Large intestine (tissue), 12 donors: ENCODE results near the gene S1PR3. TPM values are rescaled to one million over a fixed set of nuclear protein-coding genes. Genes with fewer than 3 reads are reported as not detected.
"Not testable (repeated sequence)": the region's sequence is repeated elsewhere in the genome, so short reads cannot be mapped to it uniquely, and the experiment has no call there.

Experiments used
- DNase-seq, 2 donors: peaks; one replicate each; pipeline versions ENCODE4 v3.0.0 to v3.0.0-alpha.2; 2013
- H3K27ac ChIP-seq: one replicate; pipeline ENCODE4 v1.5.1; 2013; ENCODE audit warnings: low read length
- H3K27me3 ChIP-seq: 2 replicates; pipeline ENCODE4 v1.6.1; 2013; ENCODE audit warnings: low read length; ENCODE audit not compliant: control insufficient read depth, insufficient read depth
- H3K36me3 ChIP-seq: 2 replicates; pipeline ENCODE4 v1.6.1; 2013; ENCODE audit warnings: low read length; ENCODE audit not compliant: control insufficient read depth, insufficient read depth
- H3K4me1 ChIP-seq: one replicate; pipeline ENCODE4 v1.6.1; 2013; ENCODE audit warnings: low read length; ENCODE audit not compliant: control insufficient read depth, insufficient read depth
- H3K4me3 ChIP-seq: one replicate; pipeline ENCODE4 v1.5.1; 2013; ENCODE audit warnings: low read length
- H3K9me3 ChIP-seq: one replicate; pipeline ENCODE4 v1.6.1; 2013; ENCODE audit warnings: mild to moderate bottlenecking, low read depth, low read length, moderate library complexity; ENCODE audit not compliant: control insufficient read depth
- WGBS: methylation state at CpG from one replicate; pipeline ENCODE4 v1.1.5; 2013; ENCODE audit warnings: low lambda C conversion rate; ENCODE audit not compliant: insufficient coverage; 5-methylcytosine and 5-hydroxymethylcytosine counted together
- long read RNA-seq, 11 donors: transcript quantifications; one replicate each; lab custom pipeline, GENCODE V29; 2026
- polyA plus RNA-seq: library from polyadenylated mRNA; unstranded; fragments of 120-200 nt; gene quantifications from one replicate; pipeline ENCODE4 v1.2.1, GENCODE V29; 2013

Gene S1PR3
- 10.4 TPM for polyA plus RNA-seq
- long read RNA-seq, donor 1, full-length matches to known transcripts: 9 of 9 reads
- long read RNA-seq, donor 1, partial matches to known transcripts: 0 of 9 reads
- long read RNA-seq, donor 1, other reads (novel, unspliced or antisense): 0 of 9 reads
- long read RNA-seq, donor 2, full-length matches to known transcripts: 10 of 10 reads
- long read RNA-seq, donor 2, partial matches to known transcripts: 0 of 10 reads
- long read RNA-seq, donor 2, other reads (novel, unspliced or antisense): 0 of 10 reads
- long read RNA-seq, donor 3: 0 reads
- long read RNA-seq, donor 4: 0 reads
- long read RNA-seq, donor 5, full-length matches to known transcripts: 7 of 7 reads
- long read RNA-seq, donor 5, partial matches to known transcripts: 0 of 7 reads
- long read RNA-seq, donor 5, other reads (novel, unspliced or antisense): 0 of 7 reads
- long read RNA-seq, donor 6, full-length matches to known transcripts: 13 of 13 reads
- long read RNA-seq, donor 6, partial matches to known transcripts: 0 of 13 reads
- long read RNA-seq, donor 6, other reads (novel, unspliced or antisense): 0 of 13 reads
- long read RNA-seq, donor 7, full-length matches to known transcripts: 12 of 12 reads
- long read RNA-seq, donor 7, partial matches to known transcripts: 0 of 12 reads
- long read RNA-seq, donor 7, other reads (novel, unspliced or antisense): 0 of 12 reads
- long read RNA-seq, donor 8, full-length matches to known transcripts: 7 of 7 reads
- long read RNA-seq, donor 8, partial matches to known transcripts: 0 of 7 reads
- long read RNA-seq, donor 8, other reads (novel, unspliced or antisense): 0 of 7 reads
- long read RNA-seq, donor 9, full-length matches to known transcripts: 4 of 4 reads
- long read RNA-seq, donor 9, partial matches to known transcripts: 0 of 4 reads
- long read RNA-seq, donor 9, other reads (novel, unspliced or antisense): 0 of 4 reads
- long read RNA-seq, donor 10, full-length matches to known transcripts: 7 of 7 reads
- long read RNA-seq, donor 10, partial matches to known transcripts: 0 of 7 reads
- long read RNA-seq, donor 10, other reads (novel, unspliced or antisense): 0 of 7 reads
- long read RNA-seq, donor 11, full-length matches to known transcripts: 12 of 12 reads
- long read RNA-seq, donor 11, partial matches to known transcripts: 0 of 12 reads
- long read RNA-seq, donor 11, other reads (novel, unspliced or antisense): 0 of 12 reads

DNA sequence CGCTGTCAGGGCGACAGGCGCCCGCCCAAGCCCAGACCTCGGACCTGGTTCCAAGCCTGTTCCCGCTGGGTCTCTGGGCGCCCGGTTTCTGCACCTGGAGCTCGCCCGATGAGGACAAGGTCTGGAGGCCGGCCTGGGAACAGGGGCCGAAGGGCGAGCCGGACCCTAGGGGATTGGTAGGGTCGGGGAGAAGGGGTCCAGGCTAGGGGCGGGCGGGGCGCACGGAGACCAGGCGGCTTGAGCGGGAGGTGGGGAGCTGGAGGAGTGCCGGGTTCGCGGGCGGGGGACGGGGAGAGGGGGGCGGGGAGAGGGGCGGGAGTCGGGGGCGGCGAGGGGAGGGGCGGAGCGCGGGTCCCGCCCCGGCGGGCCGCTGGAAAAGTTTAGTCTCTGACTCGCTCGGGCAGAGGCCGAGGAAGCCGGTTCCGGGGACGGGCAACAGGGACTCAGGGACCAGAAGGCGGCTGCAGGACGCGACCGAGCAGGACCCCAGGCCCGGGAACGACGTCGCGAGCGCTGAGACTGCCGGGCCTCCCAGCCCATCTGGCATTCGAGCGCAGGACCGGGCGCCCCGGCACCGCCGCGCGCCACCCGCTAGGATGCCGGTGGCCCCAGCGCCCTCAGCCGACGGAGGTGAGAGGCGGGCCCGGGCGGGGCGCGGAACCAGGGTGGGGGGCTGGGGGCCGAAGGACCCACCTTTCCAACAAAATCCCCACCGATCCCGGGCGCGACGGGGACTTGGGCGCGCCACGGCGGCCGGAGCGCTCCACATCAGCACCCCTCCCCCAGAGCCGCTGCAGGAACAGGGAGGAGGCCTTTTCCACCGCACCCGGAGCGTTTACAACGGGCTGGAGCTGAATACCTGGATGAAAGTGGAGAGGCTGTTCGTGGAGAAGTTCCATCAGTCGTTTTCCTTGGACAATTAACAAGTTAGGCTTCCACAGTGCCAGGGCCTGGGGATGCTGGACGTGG, at the start of gene S1PR3:
Gene S1PR3 (plus strand): TSS at position 403 of the 969 bp plus-strand sequence. CDS start 9,733 bp downstream, outside the sequence.
- no peaks in the 10 kb centered on the region for H3K9me3 ChIP-seq
- peaks cover 30% of the 10 kb centered on the region for H3K27me3 ChIP-seq
- peak in 1 of 2 donors; percentile 54 for DNase-seq
- H3K36me3 ChIP-seq: no peaks in the 10 kb centered on the region
- no CpG with 5 or more reads among the region's 94 CpGs for WGBS
- peaks cover 5% of the 10 kb centered on the region for H3K4me1 ChIP-seq
- H3K4me3 ChIP-seq: peak within 1 kb of the TSS; percentile 52
- H3K27ac ChIP-seq: no peak within 1 kb of the TSS

DNA sequence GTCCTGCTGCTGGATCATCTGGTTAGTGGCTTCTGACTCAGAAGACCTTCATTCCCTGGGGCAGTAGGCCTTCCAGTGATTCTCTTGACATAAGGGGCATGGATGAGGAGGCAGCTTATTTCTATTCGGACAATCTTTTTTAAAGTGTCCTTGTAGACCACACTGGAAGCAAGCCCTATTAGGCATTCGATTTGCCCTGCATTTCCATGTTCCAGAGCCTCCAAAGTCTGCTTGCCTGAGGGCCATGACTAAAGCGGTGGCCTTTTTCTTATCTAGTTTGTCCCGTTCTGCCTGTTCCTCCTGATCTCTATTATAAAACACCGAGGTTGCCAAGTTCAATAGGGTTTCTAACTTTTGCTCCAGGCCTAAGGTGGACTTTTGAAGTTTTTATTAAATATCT, 49.7 kb upstream of the S1PR3 start:
- not testable (repeated sequence) for H3K9me3 ChIP-seq, H3K4me1 ChIP-seq, H3K27me3 ChIP-seq, H3K4me3 ChIP-seq, H3K27ac ChIP-seq, H3K36me3 ChIP-seq
- no CpG with 5 or more reads among the region's 5 CpGs for WGBS
- DNase-seq: peak; percentile 26 to 73

DNA sequence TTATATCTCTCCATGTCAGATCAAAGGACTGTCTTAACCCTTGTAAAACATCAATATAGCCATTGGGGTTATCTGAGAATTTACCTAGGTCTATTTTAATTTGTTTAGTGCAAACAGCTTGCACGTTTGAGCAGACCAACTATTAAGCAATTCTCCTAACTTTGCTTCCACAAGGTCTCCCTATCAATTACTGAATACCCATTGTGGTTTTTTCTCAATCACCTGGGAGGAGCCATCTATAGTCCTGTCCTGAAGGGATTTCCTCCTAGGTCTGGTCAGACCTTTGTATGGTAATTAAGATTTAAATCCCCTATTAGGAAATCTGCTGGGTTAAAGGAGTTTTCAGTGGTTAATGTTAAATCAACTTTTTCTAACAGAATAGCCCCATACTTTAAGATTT, 48.9 kb upstream of the S1PR3 start:
- H3K4me3 ChIP-seq: no peak overlapping the region
- no peaks in the 10 kb centered on the region for H3K27me3 ChIP-seq
- no peak overlapping the region for H3K27ac ChIP-seq
- no peaks in the 10 kb centered on the region for H3K36me3 ChIP-seq
- peak in 1 of 2 donors; percentile 44 for DNase-seq
- peaks cover 4% of the 10 kb centered on the region for H3K4me1 ChIP-seq
- no peaks in the 10 kb centered on the region for H3K9me3 ChIP-seq
- no CpG with 5 or more reads among the region's 1 CpG for WGBS

DNA sequence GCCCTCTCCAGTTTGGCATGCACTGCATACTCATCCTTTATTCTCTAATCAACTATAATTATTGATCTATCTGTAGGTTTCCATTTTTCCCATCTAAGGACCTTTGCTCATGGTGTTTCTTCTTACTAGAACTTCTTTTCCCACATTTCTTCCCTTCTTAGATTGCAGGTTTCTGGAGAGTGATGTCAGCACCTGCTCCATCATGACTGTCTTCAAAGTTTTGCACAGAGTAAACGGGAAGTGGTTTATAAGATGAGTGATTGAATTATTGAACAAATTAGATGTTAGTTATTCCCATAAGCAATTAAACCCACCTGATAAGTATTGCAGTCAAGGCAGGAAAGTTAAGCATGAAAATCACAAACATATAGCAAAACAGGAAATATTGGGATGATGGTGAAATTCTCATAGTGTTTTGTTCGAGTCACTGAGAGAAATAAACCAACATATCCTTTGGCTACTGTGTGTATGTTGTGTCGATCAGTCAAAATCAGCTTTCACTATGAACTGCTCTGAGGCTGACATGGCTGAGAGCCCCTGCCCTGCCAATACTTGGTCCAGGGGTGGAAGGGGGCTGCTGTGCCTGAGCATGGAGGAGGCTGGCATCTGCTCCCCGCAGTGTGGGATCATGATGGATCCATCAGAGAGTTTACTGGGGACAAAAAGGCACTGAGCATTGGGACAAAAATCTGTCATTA, 45.5 kb upstream of the S1PR3 start:
- no peaks in the 10 kb centered on the region for H3K36me3 ChIP-seq

DNA sequence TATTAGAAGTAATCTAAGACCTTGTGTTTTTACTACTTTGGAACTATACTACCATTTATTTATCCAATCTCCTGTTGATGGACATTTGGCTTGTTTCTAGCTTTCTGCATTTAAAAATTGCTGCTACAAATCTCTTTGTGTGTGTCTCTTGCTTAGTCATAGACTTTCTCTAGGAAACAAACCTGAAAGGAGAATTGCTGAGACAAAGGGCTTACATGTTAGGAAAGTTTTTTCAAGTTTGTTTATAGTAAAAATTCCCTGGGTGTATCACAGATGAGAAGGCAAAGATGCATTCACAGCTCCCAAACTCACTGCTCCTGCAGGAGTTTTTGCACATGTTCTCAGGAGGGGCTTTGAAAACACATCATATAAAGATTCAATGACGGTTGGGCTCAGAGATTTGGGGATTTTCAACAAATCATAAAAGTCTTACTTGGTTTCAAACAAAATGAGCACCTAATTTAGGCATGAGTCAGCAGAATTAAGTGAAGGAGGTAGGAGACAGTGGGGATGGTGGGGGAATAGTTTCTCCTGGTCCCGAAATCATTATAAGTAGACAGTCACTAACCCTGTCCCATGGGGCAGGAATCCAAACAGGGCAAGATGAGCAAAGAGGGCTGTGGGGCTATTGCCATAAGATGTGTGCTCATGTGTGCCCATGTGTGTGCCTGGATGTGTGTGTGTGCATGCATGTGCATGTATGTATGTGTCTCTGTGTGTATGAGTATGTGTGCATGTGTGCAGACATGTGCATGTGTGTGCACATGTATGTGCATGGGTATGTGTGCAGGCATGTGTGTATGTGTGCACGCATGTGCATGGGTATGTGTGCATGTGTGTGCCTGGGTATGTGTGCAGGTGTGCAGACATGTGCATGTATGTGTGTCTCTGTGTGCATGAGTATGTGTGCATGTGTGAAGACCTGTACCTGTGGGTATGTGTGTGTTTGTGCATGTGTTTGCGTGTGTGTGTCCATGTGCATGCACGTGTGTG, 43.4 kb upstream of the S1PR3 start:
- Histone ChIP-seq H3K9me3 (no peaks in the 10 kb centered on the region), H3K27ac (no peak overlapping the region), H3K36me3 (no peaks in the 10 kb centered on the region), H3K27me3 (no peaks in the 10 kb centered on the region), H3K4me1 (peaks cover 8% of the 10 kb centered on the region), H3K4me3 (no peak overlapping the region)
- no CpG with 5 or more reads among the region's 5 CpGs for WGBS
- DNase-seq: no peak

More for the DNA sequence above, 45.5 kb upstream of the S1PR3 start:
- Histone ChIP-seq H3K4me3 (no peak overlapping the region), H3K27me3 (no peaks in the 10 kb centered on the region), H3K27ac (no peak overlapping the region), H3K9me3 (no peaks in the 10 kb centered on the region), H3K4me1 (peaks cover 12% of the 10 kb centered on the region)
- no CpG with 5 or more reads among the region's 4 CpGs for WGBS
- no peak for DNase-seq

DNA sequence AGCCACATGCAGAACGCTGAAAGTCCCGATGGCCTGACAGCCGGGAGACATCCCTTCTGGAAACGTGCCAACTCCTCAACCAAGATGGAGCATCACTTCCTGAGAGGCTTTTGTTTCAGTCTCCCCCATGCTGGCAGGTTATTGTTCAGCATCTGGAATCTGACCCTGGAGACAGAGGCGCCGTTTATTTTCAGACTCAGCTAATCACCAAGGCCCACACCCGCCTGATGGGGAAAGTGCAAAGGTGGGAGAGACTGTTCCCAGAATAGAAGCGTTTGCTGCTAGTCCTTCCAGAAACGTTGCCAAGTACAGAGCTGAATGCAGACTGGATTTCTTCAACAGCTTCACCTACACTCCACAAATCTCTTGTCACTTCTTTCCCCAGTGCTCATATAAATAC, 41.8 kb upstream of the S1PR3 start:
- H3K4me3 ChIP-seq: no peak overlapping the region

DNA sequence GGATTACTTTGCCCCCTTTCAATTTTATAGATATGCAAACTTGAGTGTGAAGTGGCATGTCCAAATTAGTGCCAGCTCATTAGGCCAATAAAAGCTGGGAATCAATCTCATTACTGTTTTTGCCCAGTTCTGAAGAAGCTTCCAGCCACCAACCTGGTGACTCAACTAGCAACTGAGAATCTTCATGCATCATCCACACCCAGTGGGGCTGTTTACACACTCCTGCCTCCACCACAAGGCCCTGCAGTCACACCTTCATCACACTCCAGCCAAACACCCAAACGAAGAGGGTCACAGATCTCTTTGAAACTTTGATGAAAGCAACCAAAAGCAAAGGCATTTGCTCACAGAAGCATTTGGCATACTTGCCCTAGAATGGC, 41.3 kb upstream of the S1PR3 start:
- WGBS: no CpG with 5 or more reads among the region's 1 CpG
- no peaks in the 10 kb centered on the region for H3K36me3 ChIP-seq
- peaks cover 8% of the 10 kb centered on the region for H3K4me1 ChIP-seq

More for the DNA sequence above, 41.8 kb upstream of the S1PR3 start:
- WGBS: no CpG with 5 or more reads among the region's 9 CpGs
- peaks cover 8% of the 10 kb centered on the region for H3K4me1 ChIP-seq
- H3K27me3 ChIP-seq: no peaks in the 10 kb centered on the region
- H3K36me3 ChIP-seq: no peaks in the 10 kb centered on the region
- H3K9me3 ChIP-seq: no peaks in the 10 kb centered on the region
- peak overlapping the region; percentile 13 for H3K27ac ChIP-seq
- DNase-seq: peak; percentile 85 to 92

DNA sequence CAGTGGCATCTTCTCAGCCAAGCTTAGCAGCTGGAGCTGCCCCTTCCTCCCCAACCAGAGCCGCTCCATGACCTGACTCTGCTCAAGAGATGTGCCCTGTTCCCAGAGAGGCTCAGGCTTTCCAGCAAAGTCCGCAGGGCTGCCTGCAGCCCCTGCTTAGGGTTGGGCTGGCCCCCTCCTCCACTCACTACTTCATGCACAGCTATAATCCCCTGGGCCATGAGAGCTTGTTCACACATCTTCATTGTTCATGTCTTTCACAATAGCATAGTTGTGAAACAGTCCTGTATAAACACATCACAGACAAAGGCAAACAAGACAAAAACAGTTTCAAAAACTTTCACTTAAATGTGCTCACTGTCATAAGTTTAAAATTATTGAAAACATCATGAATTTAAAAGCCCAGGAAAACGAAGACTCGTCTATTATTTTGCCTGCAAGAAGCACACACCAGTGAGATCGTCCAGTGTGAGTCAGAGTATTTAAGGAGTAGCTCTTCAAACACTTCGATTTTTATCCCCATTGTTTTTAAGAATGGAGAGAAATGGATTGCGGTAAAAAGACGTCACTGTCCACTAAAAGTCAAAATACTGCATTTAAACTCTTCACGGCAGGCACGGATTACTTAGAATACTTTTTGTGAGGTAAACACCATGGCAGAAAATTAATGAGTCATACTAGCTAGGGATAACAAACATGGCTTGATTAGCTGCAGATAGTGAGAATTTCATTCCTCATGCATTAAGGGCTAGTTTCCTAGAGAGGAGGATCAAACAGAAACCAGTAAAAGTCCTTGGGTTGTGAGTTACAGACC, 40.7 kb upstream of the S1PR3 start:
- H3K27me3 ChIP-seq: no peaks in the 10 kb centered on the region
- peaks cover 8% of the 10 kb centered on the region for H3K4me1 ChIP-seq
- H3K36me3 ChIP-seq: no peaks in the 10 kb centered on the region
- WGBS: 75% methylated on average over 2 of the region's 10 CpGs
- H3K9me3 ChIP-seq: no peaks in the 10 kb centered on the region
- no peak overlapping the region for H3K4me3 ChIP-seq
- DNase-seq: peak in 1 of 2 donors; percentile 54
- no peak overlapping the region for H3K27ac ChIP-seq

More for the DNA sequence above, 41.3 kb upstream of the S1PR3 start:
- H3K9me3 ChIP-seq: no peaks in the 10 kb centered on the region
- H3K27me3 ChIP-seq: no peaks in the 10 kb centered on the region
- no peak for DNase-seq
- no peak overlapping the region for H3K4me3 ChIP-seq
- H3K27ac ChIP-seq: no peak overlapping the region
